8988T (cell line): ENCODE data around the gene KMT2E.

Experiments used
- DNase-seq: peaks from one replicate; pipeline ENCODE4 v3.0.0; 2011

The KMT2E gene

DNA sequence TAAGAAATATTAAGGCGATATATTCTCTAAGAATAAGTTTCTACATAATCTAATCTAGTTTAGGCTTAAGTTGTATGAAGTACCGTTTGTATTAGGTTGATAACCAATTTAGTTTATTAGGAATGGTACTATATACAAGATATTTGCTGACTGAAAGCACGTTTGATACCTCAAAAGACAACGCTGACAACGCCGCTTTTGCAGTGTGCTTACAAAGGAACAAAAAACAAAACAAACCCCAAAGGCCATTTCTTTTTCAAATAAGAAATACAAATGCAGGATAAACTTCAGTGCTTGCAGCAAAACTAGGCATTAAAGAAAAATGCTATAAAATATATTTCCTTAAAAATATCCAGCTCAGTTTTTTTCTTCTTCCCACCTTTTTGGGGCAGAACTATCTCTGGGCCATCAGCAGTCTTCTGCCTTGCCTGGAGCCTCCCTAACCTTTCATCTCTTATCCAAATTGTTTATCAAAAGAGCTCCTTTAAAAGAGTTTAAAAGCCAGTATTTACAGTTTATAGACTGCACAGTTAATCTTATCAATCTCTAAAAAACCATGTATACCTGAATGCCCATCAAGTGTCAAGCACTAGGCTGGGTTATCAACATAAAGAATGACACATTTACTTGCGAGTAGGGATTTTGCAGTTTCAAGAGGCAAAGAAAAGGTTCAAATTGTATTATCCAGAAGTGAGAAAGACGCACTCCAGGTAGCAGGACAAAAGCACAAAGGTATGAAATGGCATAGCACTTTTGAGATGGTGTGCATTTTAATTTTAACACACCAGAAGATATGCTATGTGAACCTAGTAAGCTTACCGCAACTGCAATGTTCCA is 4.1 kb upstream of the KMT2E start:
- DNase-seq = no peak

GRCh38 chr7:105010504-105011130 is 3.4 kb upstream of the KMT2E start:
- no peak for DNase-seq

- DNase-seq = no peak
These were observed 2.7 kb upstream of the KMT2E start for GRCh38 chr7:105011141-105011830.

- DNase-seq = no peak
These were observed 2.0 kb upstream of the KMT2E start for GRCh38 chr7:105011831-105012502.

GRCh38 chr7:105012503-105013220 is 1.3 kb upstream of the KMT2E start:
- DNase-seq = peak; percentile 90

DNA sequence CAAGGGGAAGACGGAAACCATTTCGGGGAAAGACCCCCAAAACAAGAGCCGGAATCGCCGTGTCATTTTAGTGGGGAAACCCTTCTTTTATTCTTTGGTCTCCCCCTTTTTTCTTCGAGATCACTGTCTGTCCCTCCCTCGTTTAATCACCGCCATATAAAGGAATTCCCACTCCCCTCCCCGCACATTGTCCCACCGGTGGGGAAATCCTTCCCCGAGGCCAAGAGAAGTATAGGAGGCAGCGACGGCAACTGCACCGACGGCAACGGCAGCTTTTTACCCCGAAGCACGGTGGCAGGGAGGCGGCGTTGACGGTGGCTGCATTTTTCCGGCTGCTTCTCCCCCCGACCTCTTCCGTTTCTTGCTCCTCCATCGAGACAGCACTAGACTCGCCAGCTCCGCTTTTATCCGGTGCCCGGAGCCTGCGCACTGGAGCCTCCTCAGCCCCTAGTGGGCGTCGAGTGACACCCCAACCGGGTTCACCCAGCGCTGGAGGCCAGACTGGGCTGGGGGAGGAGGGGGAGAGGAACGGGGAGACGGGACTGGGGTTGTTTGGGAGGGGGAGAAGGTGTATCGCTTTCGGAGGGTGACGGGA is 687 bp upstream of the KMT2E start:
- peak; percentile 77 for DNase-seq

GRCh38 chr7:105014693-105015389 is 836 bp downstream of the KMT2E start:
- peak; percentile 33 for DNase-seq

DNA sequence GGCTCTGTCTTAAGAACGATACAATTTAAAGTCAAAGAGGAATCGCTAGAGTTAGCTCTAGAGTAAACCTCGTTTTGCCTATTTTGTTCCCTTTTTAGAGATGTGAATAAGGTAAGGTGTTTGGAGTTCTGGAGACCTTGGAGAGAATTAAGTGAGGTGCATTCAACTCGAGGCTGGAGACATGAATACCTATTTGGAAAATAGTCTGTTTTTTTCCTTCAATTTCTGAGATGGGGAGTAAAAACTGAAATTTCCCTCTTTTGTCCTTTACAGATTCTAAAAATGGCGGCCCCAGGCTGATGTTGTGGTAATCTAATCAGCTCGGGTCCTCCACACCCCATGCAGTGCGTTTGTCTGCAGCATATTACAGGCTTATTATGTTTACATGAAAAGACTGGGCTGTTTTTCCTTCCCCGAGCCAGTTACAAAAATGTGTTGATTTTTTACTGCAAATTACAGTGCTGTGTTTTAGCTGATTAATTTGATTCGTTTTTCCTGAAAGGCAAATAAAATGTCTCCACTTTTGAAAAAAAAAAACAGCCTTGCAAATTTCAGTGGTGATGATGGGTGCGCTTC is 1.5 kb downstream of the KMT2E start:
- no peak for DNase-seq

- DNase-seq = no peak
These were observed 2.2 kb downstream of the KMT2E start for GRCh38 chr7:105016068-105016708.

GRCh38 chr7:105016709-105017656 is 3.0 kb downstream of the KMT2E start:
- DNase-seq = no peak

DNA sequence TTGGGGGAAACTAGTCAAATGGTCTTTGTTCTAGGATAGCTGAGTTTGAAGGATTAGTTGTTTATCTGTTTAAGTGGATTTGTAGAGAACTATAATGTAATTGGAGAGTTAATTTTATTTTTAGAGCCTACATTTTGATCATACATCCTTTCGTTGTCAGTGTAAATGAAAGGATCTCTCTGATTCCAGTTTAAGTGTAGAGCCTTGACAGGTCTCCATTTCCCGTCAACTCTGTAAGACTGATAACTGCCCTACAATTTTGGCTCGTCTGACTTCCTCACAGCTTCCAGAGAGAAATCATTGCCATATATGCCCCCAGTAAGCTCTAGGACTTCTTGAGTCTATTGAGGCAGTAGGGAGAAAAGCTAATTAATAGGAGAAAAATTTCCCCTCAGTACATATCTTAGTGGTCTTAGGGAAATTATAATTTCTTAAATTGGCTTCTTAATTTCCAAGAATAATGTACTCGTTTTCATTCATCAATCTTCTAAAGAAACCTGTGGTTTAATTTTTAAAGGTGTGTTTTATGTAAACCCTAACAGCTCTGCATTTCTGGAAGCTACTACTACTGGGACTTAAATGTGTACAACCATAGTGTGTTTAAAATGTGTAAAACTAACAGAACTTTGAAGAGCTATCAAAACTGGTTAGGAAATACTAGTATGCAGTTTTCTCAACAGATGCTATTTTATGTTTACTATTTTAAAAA is 3.8 kb downstream of the KMT2E start:
- DNase-seq = no peak

GRCh38 chr7:105019269-105019668 is 5.3 kb downstream of the KMT2E start:
- no peak for DNase-seq

DNA sequence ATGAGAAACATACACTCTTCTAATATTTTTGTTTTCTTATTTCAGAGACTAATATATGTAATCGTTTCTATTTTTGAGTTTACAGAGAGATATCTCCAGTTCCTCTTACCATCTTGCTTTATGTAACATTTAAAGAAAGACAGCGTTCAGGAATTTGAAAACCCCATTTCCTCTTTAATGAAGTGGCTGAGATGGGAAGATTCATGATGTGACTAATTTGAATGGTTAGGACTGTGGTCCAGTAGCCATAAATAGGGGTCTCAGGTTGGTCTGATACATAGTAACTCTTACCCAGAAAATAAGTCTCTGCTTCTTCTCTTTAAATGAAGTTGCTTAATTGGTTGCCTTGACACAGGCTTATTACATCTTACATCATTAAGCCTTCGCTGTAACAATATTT is 6.9 kb downstream of the KMT2E start:
- DNase-seq = no peak

- DNase-seq = no peak
These were observed 7.3 kb downstream of the KMT2E start for GRCh38 chr7:105021352-105021751.

GRCh38 chr7:105021967-105022366 is 8.0 kb downstream of the KMT2E start:
- DNase-seq = no peak

DNA sequence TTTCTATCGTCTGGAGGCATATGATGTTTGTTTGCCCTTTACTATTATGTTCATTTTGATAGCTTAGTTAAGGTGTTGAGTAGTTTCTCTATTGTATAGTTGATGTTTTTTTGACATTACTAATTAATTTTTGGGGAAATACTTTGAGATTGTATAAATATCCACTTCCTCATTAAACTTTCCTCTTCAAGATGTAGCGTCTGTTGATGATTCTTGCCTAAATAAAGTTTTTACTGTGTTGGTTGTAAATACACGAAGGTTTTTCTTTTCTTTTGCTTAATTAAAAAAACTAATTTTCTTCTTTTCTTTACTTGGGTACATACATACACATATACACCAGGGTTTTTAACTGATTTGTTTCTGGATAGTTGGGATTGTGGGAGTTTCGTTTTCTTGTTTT is 8.5 kb downstream of the KMT2E start:
- DNase-seq = no peak

DNA sequence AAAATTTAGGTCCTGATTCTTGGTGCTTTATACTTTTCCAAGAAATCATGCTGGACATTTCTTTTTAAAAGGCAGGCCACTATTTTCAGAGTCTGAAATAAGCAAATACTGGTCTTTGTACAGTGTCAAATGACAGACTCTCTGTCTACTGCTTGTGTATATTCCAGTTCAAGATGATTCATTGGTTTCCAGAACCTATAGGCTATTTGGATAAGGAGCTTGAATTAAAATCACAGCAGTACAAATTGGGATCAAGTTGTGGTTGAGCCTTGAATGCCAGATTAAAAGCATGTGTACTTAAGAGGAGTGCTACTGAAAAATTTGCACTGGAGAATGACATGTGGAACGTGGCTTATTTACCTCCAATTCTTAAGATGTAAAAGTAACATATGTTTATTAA is 10.7 kb downstream of the KMT2E start:
- no peak for DNase-seq

- DNase-seq = no peak
These were observed 12.7 kb downstream of the KMT2E start for GRCh38 chr7:105026750-105027149.
